A549 treated with dexamethasone at 1 μM for 4 hours (cell line): ENCODE data around the gene TMEM35B. TPM values are rescaled to one million over a fixed set of nuclear protein-coding genes. Genes with fewer than 3 reads are reported as not detected.

ENCODE experiments used
- total RNA-seq: library from RNA; stranded (reverse); fragments of 200-300 nt; extraction: Qiagen RNA extraction; gene quantifications from 5 replicates; pipeline ENCODE4 v1.2.3, GENCODE V29; 2022

The TMEM35B gene
- total RNA-seq: 10.8 to 15.8 TPM (median 12.2 TPM) in 5 replicates

GRCh38 chr1:34984793-34985608, at the start of gene TMEM35B:
TSS of gene TMEM35B (minus strand) at chr1:34985347. CDS start at chr1:34985305, 42 bp downstream.

Other genes starting within 250 kb of the TMEM35B start
- gene GJB5, start 230.3 kb downstream of the TMEM35B start, total RNA-seq: 0.06 to 0.25 TPM (median 0.11 TPM) in 4 of 5 replicates, not detected in the other
- 0.06 to 0.13 TPM (median 0.11 TPM) in 5 replicates for gene GJB4, start 225.6 kb downstream of the TMEM35B start, total RNA-seq
- gene GJB3, start 204.1 kb downstream of the TMEM35B start, total RNA-seq: 10.9 to 20.9 TPM (median 15.7 TPM) in 5 replicates
- gene GJA4, start 192.3 kb downstream of the TMEM35B start, total RNA-seq: 0.07 TPM in 1 of 5 replicates, not detected in the others
- gene SMIM12, start 125.6 kb downstream of the TMEM35B start, total RNA-seq: 50.4 to 61.5 TPM (median 58.0 TPM) in 5 replicates
- 0.15 to 0.38 TPM (median 0.21 TPM) in 5 replicates for gene DLGAP3, start 55.7 kb downstream of the TMEM35B start, total RNA-seq
- gene ZMYM6, start 46.6 kb upstream of the TMEM35B start, total RNA-seq: 4.2 to 5.4 TPM (median 4.4 TPM) in 5 replicates
- gene ZMYM1, start 94.0 kb upstream of the TMEM35B start, total RNA-seq: 3.5 to 8.9 TPM (median 6.8 TPM) in 5 replicates
- gene SFPQ, start 207.8 kb upstream of the TMEM35B start, total RNA-seq: 221 to 293 TPM (median 244 TPM) in 5 replicates